HepG2 (cell line): Measurements from ENCODE around the gene STEAP2. TPM values are rescaled to one million over a fixed set of nuclear protein-coding genes. Genes with fewer than 3 reads are reported as not detected.

Source experiments
- ATAC-seq: fragments of 200-7000 bp; cut with Tn5 transposase; 3 replicates; pipeline ENCODE4 v1.9.1; 2020; ENCODE audit warnings: mild to moderate bottlenecking, moderate library complexity
- BruUV-seq: library from RNA; stranded (reverse); fragments of 400-500 nt; replicated peaks from 2 replicates; lab custom pipeline; 2021; lab: Mats Ljungman, UMichigan
- CTCF ChIA-PET: fragments of 300-600 bp; formaldehyde crosslinking; extraction: SDS; loops from one replicate; lab custom pipeline; 2021; ENCODE audit warnings: low total read pairs, inconsistent platforms, low intra/inter-chr PET ratio; lab: Yijun Ruan, JAX
- POLR2A ChIA-PET: fragments of 350-600 bp; sonication (Branson Sonifier 250); formaldehyde crosslinking; loops from one replicate; lab custom pipeline; 2020; ENCODE audit warnings: antibody characterized with exemption, inconsistent platforms; lab: Yijun Ruan, JAX
- DNase-seq: peaks from one replicate; pipeline ENCODE4 v3.0.0-alpha.2; 2015; ENCODE audit warnings: low spot score
- FAIRE-seq: peaks from 3 replicates; lab custom pipeline; 2011; peaks lifted over from hg19 to GRCh38; lab: Jason Lieb, UNC
- H2AFZ ChIP-seq: one replicate; pipeline ENCODE4 v1.6.1; 2011; ENCODE audit warnings: low read length, inconsistent platforms
- H3K27ac ChIP-seq: fragments of 300-600 bp; 3 replicates; pipeline ENCODE4 v1.8.0; 2011; ENCODE audit warnings: mixed run types, mild to moderate bottlenecking, mixed read lengths, low read length, inconsistent platforms; ENCODE audit not compliant: insufficient read depth; ENCODE audit errors: extremely low read length
- H3K27me3 ChIP-seq, 2 experiments: fragments of 200-600 bp in 1 of 2; 2 replicates in 1 of 2; 3 replicates in 1 of 2; pipeline versions ENCODE4 v1.6.0 to v1.8.0; 2011; ENCODE audit warnings: low read length in 2 of 2, mild to moderate bottlenecking in 2 of 2, moderate library complexity in 2 of 2, inconsistent platforms in 1 of 2; ENCODE audit not compliant: insufficient read depth in 2 of 2, control insufficient read depth in 1 of 2
- H3K36me3 ChIP-seq, 2 experiments: fragments of 200-600 bp in 1 of 2; replicated peaks in 1 of 2; 2 replicates in 1 of 2; 3 replicates in 1 of 2; pipeline versions ENCODE4 v1.5.1 to v1.8.0; 2011; ENCODE audit warnings: low read length in 2 of 2, inconsistent platforms in 1 of 2; ENCODE audit not compliant: insufficient read depth in 2 of 2, control insufficient read depth in 1 of 2
- H3K4me1 ChIP-seq: 2 replicates; pipeline ENCODE4 v1.5.1; 2012; ENCODE audit warnings: low read length, inconsistent platforms; ENCODE audit not compliant: insufficient read depth
- H3K4me2 ChIP-seq: 2 replicates; pipeline ENCODE4 v1.6.0; 2011; ENCODE audit warnings: low read depth, low read length, inconsistent platforms
- H3K4me3 ChIP-seq, 3 experiments: fragments of 200-600 bp in 1 of 3; sonication (generic), shearing (Covaris generic) in 1 of 3; replicated peaks in 1 of 3; 2 replicates each; pipeline ENCODE4 v1.5.1; 2011 to 2016; ENCODE audit warnings: low read length in 3 of 3, inconsistent platforms in 2 of 3, low read depth in 2 of 3, mild to moderate bottlenecking in 2 of 3, control low read depth in 1 of 3, mixed read lengths in 1 of 3; ENCODE audit not compliant: insufficient read depth in 1 of 3
- H3K79me2 ChIP-seq: one replicate; pipeline ENCODE4 v1.6.1; 2011; ENCODE audit warnings: low read length, inconsistent platforms; ENCODE audit not compliant: insufficient read depth
- H3K9ac ChIP-seq: 2 replicates; pipeline ENCODE4 v1.6.0; 2011; ENCODE audit warnings: mild to moderate bottlenecking, low read depth, low read length, inconsistent platforms; ENCODE audit not compliant: insufficient read depth
- H3K9me3 ChIP-seq: 2 replicates; pipeline ENCODE4 v1.5.1; 2012; ENCODE audit warnings: mild to moderate bottlenecking, low read length
- H4K20me1 ChIP-seq: 2 replicates; pipeline ENCODE4 v1.6.0; 2011; ENCODE audit warnings: inconsistent platforms, mild to moderate bottlenecking, low read length, moderate library complexity; ENCODE audit not compliant: insufficient read depth
- FOXO4 ChIP-seq: sonication (generic); formaldehyde crosslinking; conservative IDR thresholded peaks from 2 replicates; pipeline ENCODE4 v1.8.1; 2023; ENCODE audit warnings: missing genetic modification reagents
- HMGXB3 ChIP-seq: sonication (generic); formaldehyde crosslinking; IDR thresholded peaks from 2 replicates; pipeline ENCODE4 v1.4.0; 2020; ENCODE audit warnings: missing genetic modification reagents, borderline replicate concordance
- MTF2 ChIP-seq: sonication (generic); formaldehyde crosslinking; IDR thresholded peaks from 2 replicates; pipeline ENCODE4 v1.5.0; 2020; ENCODE audit warnings: missing genetic modification reagents, borderline replicate concordance
- SETDB1 ChIP-seq: sonication (generic); formaldehyde crosslinking; IDR thresholded peaks from 2 replicates; pipeline ENCODE4 v1.5.1; 2020; ENCODE audit warnings: missing genetic modification reagents, mild to moderate bottlenecking, borderline replicate concordance
- ZBTB8A ChIP-seq: sonication (generic); formaldehyde crosslinking; IDR thresholded peaks from 2 replicates; pipeline ENCODE4 v1.4.0; 2020; ENCODE audit warnings: mild to moderate bottlenecking, low read depth, missing genetic modification reagents, borderline replicate concordance
- ZFP41 ChIP-seq: sonication (generic); formaldehyde crosslinking; IDR thresholded peaks from 2 replicates; pipeline ENCODE4 v1.4.0; 2020; ENCODE audit warnings: mild to moderate bottlenecking, missing genetic modification reagents, borderline replicate concordance
- ZNF34 ChIP-seq: sonication (generic); formaldehyde crosslinking; IDR thresholded peaks from 2 replicates; pipeline ENCODE4 v1.4.0; 2020; ENCODE audit warnings: mild to moderate bottlenecking, missing genetic modification reagents, borderline replicate concordance
- ZNF883 ChIP-seq: sonication (generic); formaldehyde crosslinking; IDR thresholded peaks from 2 replicates; pipeline ENCODE4 v1.5.1; 2020; ENCODE audit warnings: mild to moderate bottlenecking, missing genetic modification reagents; ENCODE audit errors: not compliant biosample characterization
- WGBS: methylation state at CpG from one replicate; pipeline ENCODE4 v1.1.6; 2017; ENCODE audit warnings: low lambda C conversion rate; 5-methylcytosine and 5-hydroxymethylcytosine counted together
- in situ Hi-C: cut with HindIII; loops from 2 replicates; pipeline ENCODE4 v1.10.0; 2017; ENCODE audit warnings: low pct_unique_long_range_greater_than_20kb; ENCODE audit not compliant: extremely low pct_ligation_motif_present
- intact Hi-C: fragments of 100-400 bp; cut with micrococcal nuclease; formaldehyde crosslinking; loops from one replicate; pipeline ENCODE4 v1.10.0; 2022; ENCODE audit not compliant: unreplicated experiment
- polyA plus RNA-seq, 8 experiments: library from polyadenylated mRNA; depleted of rRNA in 3 of 8; stranded (reverse) in 7 of 8; unstranded in 1 of 8; fragments of >200 nt; fragmentation: Illumina TruSeq in 4 of 8; extraction: Trizol in 4 of 8; gene quantifications; 2 replicates each; pipeline versions ENCODE4 v1.2.1 to v1.2.3, GENCODE V29; 2011 to 2016; ENCODE audit warnings: low read depth in 4 of 8, missing spikeins in 1 of 8, mixed read lengths in 1 of 8; ENCODE audit not compliant: insufficient read depth in 1 of 8
- total RNA-seq, 5 experiments: library from RNA; depleted of rRNA; stranded (reverse); fragments of >200 nt; fragmentation: Illumina TruSeq; extraction: Trizol; gene quantifications; 2 replicates each; pipeline ENCODE4 v1.2.3, GENCODE V29; 2016; ENCODE audit warnings: low read depth in 1 of 5

The STEAP2 gene
- total and polyA plus RNA-seq, 2 of the 13 experiments (the other 11 are each of a cell fraction or from before 2014, with no cell fraction given), result 4.3 to 4.4 TPM

GRCh38 chr7:90212149-90212495 is 582 bp downstream of the STEAP2 start (continued):
- TF ChIP-seq HMGXB3 (CRISPR knock-in tag) (no peak), SETDB1 (no peak), ZFP41 (no peak), ZBTB8A (no peak), MTF2 (CRISPR knock-in tag) (peak; percentile 42; the same call in 1 of the 2 replicates), ZNF883 (CRISPR knock-in tag) (peak; percentile 1), ZNF34 (CRISPR knock-in tag) (0 out of 2 replicates have a peak, but pooled peaks have one; percentile 9)

- TF ChIP-seq FOXO4, result no peak
- TF ChIP-seq, all 625 proteins: peak for 0
- peaks cover 0 to 5% of the 10 kb centered on the region in 2 experiments; a peak in 1 of 5 replicates for H3K27me3 ChIP-seq
- ATAC-seq, result no peak
- no TSS peak for BruUV-seq
- ChIA-PET CTCF (no interaction called here), POLR2A (no interaction called here)
- H3K4me1 ChIP-seq, result peaks cover 30% of the 10 kb centered on the region
- no peaks in the 10 kb centered on the region for H3K36me3 ChIP-seq
- no peak overlapping the region for H3K4me2 ChIP-seq
- intact Hi-C loops (no loop called here), in situ Hi-C loops (no loop called here)
- H3K4me3 ChIP-seq, result no peak overlapping the region
- H3K9ac ChIP-seq, result no peak overlapping the region
- no peak for DNase-seq
- H3K9me3 ChIP-seq, result no peaks in the 10 kb centered on the region
- no peaks in the 10 kb centered on the region for H4K20me1 ChIP-seq
- peaks cover 3% of the 10 kb centered on the region for H3K79me2 ChIP-seq
- no peak for FAIRE-seq
- WGBS, result 88% methylated on average over 2 of the region's 2 CpGs
- no peak overlapping the region for H3K27ac ChIP-seq
- no peak overlapping the region for H2AFZ ChIP-seq
Observed at GRCh38 chr7:90213521-90213920, 2.0 kb downstream of the STEAP2 start.
